HG03442 (cell line): ENCODE data around the gene ARV1.
"Not testable (repeated sequence)": the region's sequence is repeated elsewhere in the genome, so short reads cannot be mapped to it uniquely, and the experiment has no call there.

Experiments
- ATAC-seq: cut with Tn5 transposase; IDR thresholded peaks from one replicate; pipeline ENCODE4 v1.9.1; 2021; ENCODE audit warnings: mild to moderate bottlenecking, moderate library complexity; ENCODE audit not compliant: unreplicated experiment

Gene ARV1

GRCh38 chr1:231016966-231017365, 38.1 kb downstream of the ARV1 start:
- ATAC-seq, result no peak

GRCh38 chr1:231019711-231020110, 40.8 kb downstream of the ARV1 start:
- no peak for ATAC-seq

- no peak for ATAC-seq
These were observed 41.3 kb downstream of the ARV1 start for GRCh38 chr1:231020139-231020601.

GRCh38 chr1:231020816-231021215, 41.9 kb downstream of the ARV1 start:
- ATAC-seq, result no peak

- no peak for ATAC-seq
These were observed 42.7 kb downstream of the ARV1 start for GRCh38 chr1:231021540-231022031.

GRCh38 chr1:231022543-231022942, 43.6 kb downstream of the ARV1 start:
- ATAC-seq, result not testable (repeated sequence)

GRCh38 chr1:231023150-231023549, 44.3 kb downstream of the ARV1 start:
- no peak for ATAC-seq

- no peak for ATAC-seq
These were observed 47.7 kb downstream of the ARV1 start for GRCh38 chr1:231026576-231026975.

- no peak for ATAC-seq
These were observed 48.4 kb downstream of the ARV1 start for GRCh38 chr1:231027136-231027925.

- ATAC-seq, result no peak
These were observed 49.1 kb downstream of the ARV1 start for GRCh38 chr1:231027971-231028370.

- ATAC-seq, result no peak
These were observed 49.8 kb downstream of the ARV1 start for GRCh38 chr1:231028682-231029081.

GRCh38 chr1:231029247-231029646, 50.4 kb downstream of the ARV1 start:
- not testable (repeated sequence) for ATAC-seq

- no peak for ATAC-seq
These were observed 50.9 kb downstream of the ARV1 start for GRCh38 chr1:231029841-231030240.

- ATAC-seq, result no peak
These were observed 54.1 kb downstream of the ARV1 start for GRCh38 chr1:231032963-231033362.

- ATAC-seq, result no peak
These were observed 56.9 kb downstream of the ARV1 start for GRCh38 chr1:231035799-231036198.

- no peak for ATAC-seq
These were observed 57.5 kb downstream of the ARV1 start for GRCh38 chr1:231036416-231036815.

- no peak for ATAC-seq
These were observed 59.0 kb downstream of the ARV1 start for GRCh38 chr1:231037585-231038517.

- peak; percentile 31 for ATAC-seq
These were observed 60.5 kb downstream of the ARV1 start for GRCh38 chr1:231039161-231040018.

- peak; percentile 66 for ATAC-seq
These were observed 61.3 kb downstream of the ARV1 start, which contains the start of gene FAM89A for GRCh38 chr1:231040019-231040799. FAM89A (minus strand) TSS chr1:231040254; CDS start chr1:231040211, 43 bp downstream.
